Glutamatergic neuron (in vitro differentiated cells): Measurements from ENCODE around the gene IPO9. TPM values are rescaled to one million over a fixed set of nuclear protein-coding genes. Genes with fewer than 3 reads are reported as not detected.

ENCODE experiments used
- DNase-seq: peaks from one replicate; pipeline ENCODE4 v3.0.0; 2022
- H3K27ac Mint-ChIP-seq: one replicate; pipeline ENCODE4 v1.8.0; 2020; ENCODE audit warnings: mild to moderate bottlenecking, mixed read lengths, inconsistent platforms; ENCODE audit not compliant: unreplicated experiment
- H3K27me3 Mint-ChIP-seq: one replicate; pipeline ENCODE4 v1.8.0; 2020; ENCODE audit warnings: mild to moderate bottlenecking, moderate library complexity, mixed read lengths, inconsistent platforms; ENCODE audit not compliant: unreplicated experiment
- H3K36me3 Mint-ChIP-seq: one replicate; pipeline ENCODE4 v1.8.0; 2020; ENCODE audit warnings: mild to moderate bottlenecking, mixed read lengths, inconsistent platforms; ENCODE audit not compliant: unreplicated experiment
- H3K4me1 Mint-ChIP-seq: one replicate; pipeline ENCODE4 v1.8.0; 2020; ENCODE audit warnings: mild to moderate bottlenecking, low read depth, mixed read lengths, inconsistent platforms; ENCODE audit not compliant: unreplicated experiment
- H3K4me3 Mint-ChIP-seq: one replicate; pipeline ENCODE4 v1.8.0; 2020; ENCODE audit warnings: mild to moderate bottlenecking, mixed read lengths, inconsistent platforms; ENCODE audit not compliant: unreplicated experiment
- H3K9me3 Mint-ChIP-seq: one replicate; pipeline ENCODE4 v1.8.0; 2020; ENCODE audit warnings: mild to moderate bottlenecking, moderate library complexity, mixed read lengths, inconsistent platforms; ENCODE audit not compliant: unreplicated experiment
- total RNA-seq: library from RNA; stranded (reverse); fragmentation: NEBNext Ultra II Directional; extraction: Animal tissue kit (Norgen Biotek cat#: 25700); gene quantifications from one replicate; pipeline ENCODE4 v1.2.1, GENCODE V29; 2021; ENCODE audit not compliant: unreplicated experiment
- TF ChIP-seq, protein P1 (sequence below): fragments of 200-600 bp; sonication (generic); IDR thresholded peaks from one replicate; pipeline ENCODE4 v1.5.0; 2021; ENCODE audit not compliant: partially characterized antibody, unreplicated experiment

Gene IPO9
- total RNA-seq, 1 donor from 2014 or later: 97.8 TPM

DNA sequence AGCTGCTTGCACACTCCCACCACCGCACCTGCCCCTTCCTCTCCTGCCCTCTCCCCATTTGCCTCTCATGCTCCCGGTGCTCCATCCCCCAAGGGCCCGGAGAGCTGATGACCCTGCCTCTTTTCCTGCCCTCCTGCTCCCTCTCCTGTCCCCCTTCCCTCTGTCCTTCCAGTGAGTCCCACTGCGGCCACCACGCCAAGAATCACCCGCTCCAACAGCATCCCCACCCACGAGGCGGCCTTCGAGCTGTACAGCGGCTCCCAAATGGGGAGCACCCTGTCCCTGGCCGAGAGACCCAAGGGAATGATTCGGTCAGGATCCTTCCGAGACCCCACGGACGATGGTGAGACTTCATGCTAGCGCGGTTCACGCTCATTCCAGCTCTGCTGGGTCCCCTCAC lies 40.7 kb upstream of the IPO9 start:
- Mint-ChIP-seq H3K9me3 (peaks cover 20% of the 10 kb centered on the region), H3K4me1 (peaks cover 14% of the 10 kb centered on the region), H3K27ac (no peak overlapping the region), H3K27me3 (peaks cover 13% of the 10 kb centered on the region), H3K4me3 (no peak overlapping the region), H3K36me3 (peaks cover 16% of the 10 kb centered on the region)
- DNase-seq: no peak
- TF ChIP-seq, protein P1, sequence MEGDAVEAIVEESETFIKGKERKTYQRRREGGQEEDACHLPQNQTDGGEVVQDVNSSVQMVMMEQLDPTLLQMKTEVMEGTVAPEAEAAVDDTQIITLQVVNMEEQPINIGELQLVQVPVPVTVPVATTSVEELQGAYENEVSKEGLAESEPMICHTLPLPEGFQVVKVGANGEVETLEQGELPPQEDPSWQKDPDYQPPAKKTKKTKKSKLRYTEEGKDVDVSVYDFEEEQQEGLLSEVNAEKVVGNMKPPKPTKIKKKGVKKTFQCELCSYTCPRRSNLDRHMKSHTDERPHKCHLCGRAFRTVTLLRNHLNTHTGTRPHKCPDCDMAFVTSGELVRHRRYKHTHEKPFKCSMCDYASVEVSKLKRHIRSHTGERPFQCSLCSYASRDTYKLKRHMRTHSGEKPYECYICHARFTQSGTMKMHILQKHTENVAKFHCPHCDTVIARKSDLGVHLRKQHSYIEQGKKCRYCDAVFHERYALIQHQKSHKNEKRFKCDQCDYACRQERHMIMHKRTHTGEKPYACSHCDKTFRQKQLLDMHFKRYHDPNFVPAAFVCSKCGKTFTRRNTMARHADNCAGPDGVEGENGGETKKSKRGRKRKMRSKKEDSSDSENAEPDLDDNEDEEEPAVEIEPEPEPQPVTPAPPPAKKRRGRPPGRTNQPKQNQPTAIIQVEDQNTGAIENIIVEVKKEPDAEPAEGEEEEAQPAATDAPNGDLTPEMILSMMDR: no peak

DNA sequence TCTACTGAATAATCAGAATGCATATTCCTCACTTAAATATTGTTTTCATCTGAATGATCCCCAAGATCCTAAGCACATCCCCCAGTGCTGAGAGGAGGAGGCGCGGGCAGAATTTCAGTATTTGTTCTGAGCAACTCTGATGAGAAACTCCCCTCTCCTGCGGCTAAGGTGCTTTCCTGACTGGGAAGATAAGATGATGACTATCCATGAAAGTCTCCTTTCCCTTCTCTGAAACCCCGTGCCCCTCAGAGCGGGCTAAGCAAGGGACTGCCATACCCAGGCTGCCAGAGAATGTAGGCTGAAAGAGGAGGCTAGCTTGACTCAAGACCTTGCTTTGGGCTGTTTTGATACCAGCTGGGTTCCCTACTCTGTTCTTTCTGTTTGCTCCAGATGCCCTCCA lies 39.7 kb upstream of the IPO9 start:
- Mint-ChIP-seq H3K27ac (no peak overlapping the region), H3K9me3 (peaks cover 20% of the 10 kb centered on the region), H3K36me3 (peaks cover 16% of the 10 kb centered on the region), H3K27me3 (peaks cover 13% of the 10 kb centered on the region), H3K4me3 (no peak overlapping the region), H3K4me1 (peaks cover 14% of the 10 kb centered on the region)
- DNase-seq: no peak
- TF ChIP-seq, protein P1: no peak

DNA sequence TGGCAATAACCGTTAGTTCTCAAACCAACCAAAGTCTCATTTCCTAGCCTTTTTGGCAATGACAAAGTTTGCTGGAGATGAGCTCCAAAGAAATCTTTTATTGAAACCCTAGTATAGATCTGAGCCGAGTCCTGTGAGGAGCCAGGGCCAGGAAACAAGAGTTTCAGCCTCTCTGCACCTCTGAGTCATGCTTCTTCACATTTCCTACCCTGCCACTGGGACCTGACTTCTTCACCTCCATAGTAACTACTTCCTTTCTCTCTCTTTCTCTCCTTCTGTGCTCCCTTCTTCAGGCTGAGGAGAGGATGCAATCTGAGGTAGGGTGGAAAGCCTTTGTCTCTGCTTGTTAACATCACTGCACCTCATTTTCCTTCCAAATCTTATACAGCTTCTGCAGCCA lies 38.7 kb upstream of the IPO9 start:
- Mint-ChIP-seq H3K27me3 (peaks cover 10% of the 10 kb centered on the region), H3K9me3 (peaks cover 21% of the 10 kb centered on the region), H3K4me3 (no peak overlapping the region), H3K4me1 (peaks cover 14% of the 10 kb centered on the region), H3K36me3 (peaks cover 21% of the 10 kb centered on the region), H3K27ac (no peak overlapping the region)
- no peak for DNase-seq
- TF ChIP-seq, protein P1: no peak

DNA sequence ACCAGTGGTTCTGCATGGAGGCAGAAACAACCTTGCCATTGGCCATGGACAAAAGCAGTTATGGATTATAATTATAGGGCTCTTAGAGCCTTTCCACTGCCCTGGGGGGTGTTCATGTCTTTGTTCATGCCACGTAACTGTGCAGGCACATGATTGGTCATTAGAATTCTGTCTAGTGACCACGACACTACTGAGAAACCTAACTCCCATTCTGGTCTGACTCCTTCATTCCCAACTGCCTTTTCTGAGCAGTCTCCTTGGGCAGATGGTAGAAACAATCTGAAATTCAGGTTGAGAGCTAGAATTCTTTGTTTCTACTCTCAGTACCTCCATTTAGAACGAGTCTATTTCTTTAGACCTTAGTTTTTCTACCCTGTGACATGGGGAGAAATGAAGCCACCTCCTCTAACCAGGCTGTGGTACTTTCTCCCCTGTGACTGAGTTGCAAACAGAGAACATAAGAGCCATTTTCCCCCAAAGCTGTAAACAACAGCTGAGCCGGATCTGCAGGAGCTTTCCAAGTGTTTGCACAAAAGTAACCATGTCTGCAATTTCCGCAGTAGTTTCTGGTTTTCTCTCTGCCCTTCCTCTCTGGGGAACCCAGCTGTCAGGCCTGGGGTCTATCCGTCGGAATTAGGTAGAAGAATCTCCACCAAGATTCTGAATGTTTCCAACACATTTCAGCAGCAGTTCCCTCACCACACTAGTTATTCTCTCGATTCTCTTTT lies 37.7 kb upstream of the IPO9 start:
- Mint-ChIP-seq H3K27me3 (peaks cover 10% of the 10 kb centered on the region), H3K36me3 (peaks cover 25% of the 10 kb centered on the region), H3K27ac (peak overlapping the region; percentile 20), H3K4me3 (peak overlapping the region; percentile 44), H3K9me3 (peaks cover 23% of the 10 kb centered on the region), H3K4me1 (peaks cover 14% of the 10 kb centered on the region)
- no peak for DNase-seq
- TF ChIP-seq, protein P1: no peak

DNA sequence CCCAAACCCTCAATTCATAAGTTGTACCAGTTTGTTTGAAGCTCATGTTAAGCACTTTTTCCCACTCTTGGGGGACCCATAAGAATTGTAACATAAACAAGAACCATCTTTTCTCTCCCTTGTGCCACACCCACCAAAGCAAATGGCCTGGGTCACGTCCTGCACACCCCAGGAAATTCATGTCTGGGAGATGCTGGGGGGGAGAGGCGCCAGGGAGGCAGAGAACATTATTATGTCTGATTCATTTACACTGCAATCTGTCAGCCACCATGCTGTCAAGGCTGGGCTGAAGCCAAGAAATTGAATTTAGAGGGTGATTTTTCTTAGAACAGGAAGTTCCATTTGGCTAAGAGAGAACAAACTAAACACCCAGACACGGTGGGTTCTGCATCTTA lies 37.2 kb upstream of the IPO9 start:
- Mint-ChIP-seq H3K4me3 (peak overlapping the region; percentile 44), H3K27me3 (peaks cover 10% of the 10 kb centered on the region), H3K27ac (no peak overlapping the region), H3K4me1 (peaks cover 14% of the 10 kb centered on the region), H3K36me3 (peaks cover 21% of the 10 kb centered on the region), H3K9me3 (peaks cover 22% of the 10 kb centered on the region)
- TF ChIP-seq, protein P1: no peak
- DNase-seq: no peak
